ENCODE data around the gene SERINC3. TPM values are rescaled to one million over a fixed set of nuclear protein-coding genes. Genes with fewer than 3 reads are reported as not detected.

SERINC3 gene
- total and polyA plus RNA-seq, 2 donors (not counting 3 experiments of a cell fraction or from before 2014, with no cell fraction given): 83.7 to 177 TPM

DNA sequence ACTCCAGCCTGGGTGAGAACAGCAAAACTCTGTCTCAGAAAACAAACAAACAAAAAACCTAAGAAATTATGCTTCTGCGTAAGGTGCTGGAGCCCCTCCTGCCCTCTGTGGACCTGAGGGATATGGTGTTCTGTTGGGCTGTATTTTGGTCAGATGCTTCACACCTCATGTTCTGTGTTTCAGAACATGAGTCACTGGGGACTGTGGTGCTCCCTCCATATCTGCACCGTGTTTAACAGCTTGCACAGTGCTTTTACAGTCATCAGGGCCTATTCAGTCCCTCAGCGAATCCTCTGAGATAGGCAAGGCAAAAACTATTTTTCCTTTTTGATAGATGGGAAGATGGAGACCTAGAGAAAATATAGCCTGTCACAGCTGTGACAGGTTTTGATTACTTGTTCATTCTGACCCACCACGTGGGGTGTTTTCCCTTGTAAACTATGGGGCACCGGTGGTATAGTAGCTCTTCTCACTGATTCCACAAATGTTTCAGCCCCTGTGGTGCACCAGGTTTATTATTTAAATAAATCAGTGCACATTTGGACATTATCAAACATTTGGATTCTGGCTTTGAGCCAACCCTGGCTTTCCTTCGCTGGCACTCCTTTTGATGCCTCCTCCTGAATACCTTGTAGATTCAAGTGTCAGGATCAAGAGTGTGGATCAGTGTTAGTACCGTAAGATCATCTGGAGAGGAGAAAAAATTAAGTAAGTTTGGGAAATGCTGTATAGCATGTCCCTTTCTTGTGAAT lies 36.6 kb downstream of the SERINC3 start:
- Histone ChIP-seq H3K4me2 (ENCODE audit: insufficient read depth, low read length) (no peak overlapping the region), H3K9me1 (replicated peaks; ENCODE audit: control insufficient read depth, extremely low read depth, insufficient read depth, low read length) (no peaks in the 10 kb centered on the region), H2AFZ (ENCODE audit: low read depth, low read length) (no peak overlapping the region), H3K27ac (ENCODE audit: insufficient read depth, low read depth, low read length) (no peak overlapping the region), H3K4me3 (replicated peaks in 1 of 3; ENCODE audit: insufficient read depth in 1 of 3, low read depth in 1 of 3, low read length in 3 of 3) (no peak overlapping the region), H3K79me2 (ENCODE audit: control insufficient read depth, insufficient read depth, low read length) (no peaks in the 10 kb centered on the region), H3K9ac (replicated peaks; ENCODE audit: extremely low read depth, insufficient read depth, low read length) (no peak overlapping the region), H3K9me3 (replicated peaks; ENCODE audit: control insufficient read depth, insufficient read depth, low read length) (no peaks in the 10 kb centered on the region), H3K4me1 (ENCODE audit: control insufficient read depth, extremely low read depth, insufficient read depth, low read length) (no peaks in the 10 kb centered on the region), H3K36me3 (ENCODE audit: control insufficient read depth in 2 of 2, extremely low read depth in 1 of 2, insufficient read depth in 2 of 2, low read length in 2 of 2) (peaks cover 4 to 13% of the 10 kb centered on the region in 2 experiments), H3K27me3 (ENCODE audit: control insufficient read depth in 2 of 2, insufficient read depth in 2 of 2, low read length in 2 of 2) (no peaks in the 10 kb centered on the region), H4K20me1 (replicated peaks; ENCODE audit: control insufficient read depth, extremely low read depth, insufficient read depth, low read length) (no peaks in the 10 kb centered on the region)
- ChIA-PET CTCF (no interaction called here), POLR2A (no interaction called here)
- DNase-seq (ENCODE audit: low read depth, low spot score): no peak
- TF ChIP-seq, protein P1, sequence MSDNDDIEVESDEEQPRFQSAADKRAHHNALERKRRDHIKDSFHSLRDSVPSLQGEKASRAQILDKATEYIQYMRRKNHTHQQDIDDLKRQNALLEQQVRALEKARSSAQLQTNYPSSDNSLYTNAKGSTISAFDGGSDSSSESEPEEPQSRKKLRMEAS (IDR thresholded peaks at IDR 0.05; ENCODE audit: insufficient read depth, insufficient read length): no peak
- no peak for TF ChIP-seq MYC (IDR thresholded peaks at IDR 0.05; ENCODE audit: low read depth, low read length)
- TF ChIP-seq JUN (IDR thresholded peaks at IDR 0.05; ENCODE audit: borderline replicate concordance, insufficient read depth, insufficient read length, low read depth): no peak
- TF ChIP-seq FOS (IDR thresholded peaks at IDR 0.05; ENCODE audit: borderline replicate concordance, insufficient read depth, low read length): no peak
- no peak for TF ChIP-seq GATA2 (IDR thresholded peaks at IDR 0.05; ENCODE audit: insufficient read depth, insufficient read length, low read depth, low read length)
- no peak for TF ChIP-seq POLR2A (IDR thresholded peaks at IDR 0.05; ENCODE audit: low read depth, low read length)
- TF ChIP-seq, protein P2, sequence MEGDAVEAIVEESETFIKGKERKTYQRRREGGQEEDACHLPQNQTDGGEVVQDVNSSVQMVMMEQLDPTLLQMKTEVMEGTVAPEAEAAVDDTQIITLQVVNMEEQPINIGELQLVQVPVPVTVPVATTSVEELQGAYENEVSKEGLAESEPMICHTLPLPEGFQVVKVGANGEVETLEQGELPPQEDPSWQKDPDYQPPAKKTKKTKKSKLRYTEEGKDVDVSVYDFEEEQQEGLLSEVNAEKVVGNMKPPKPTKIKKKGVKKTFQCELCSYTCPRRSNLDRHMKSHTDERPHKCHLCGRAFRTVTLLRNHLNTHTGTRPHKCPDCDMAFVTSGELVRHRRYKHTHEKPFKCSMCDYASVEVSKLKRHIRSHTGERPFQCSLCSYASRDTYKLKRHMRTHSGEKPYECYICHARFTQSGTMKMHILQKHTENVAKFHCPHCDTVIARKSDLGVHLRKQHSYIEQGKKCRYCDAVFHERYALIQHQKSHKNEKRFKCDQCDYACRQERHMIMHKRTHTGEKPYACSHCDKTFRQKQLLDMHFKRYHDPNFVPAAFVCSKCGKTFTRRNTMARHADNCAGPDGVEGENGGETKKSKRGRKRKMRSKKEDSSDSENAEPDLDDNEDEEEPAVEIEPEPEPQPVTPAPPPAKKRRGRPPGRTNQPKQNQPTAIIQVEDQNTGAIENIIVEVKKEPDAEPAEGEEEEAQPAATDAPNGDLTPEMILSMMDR (IDR thresholded peaks at IDR 0.05; ENCODE audit: extremely low read depth in 1 of 2, insufficient read depth in 1 of 2, low read depth in 1 of 2, low read length in 2 of 2): no peak
- dilution Hi-C loops (cut with MboI; ENCODE audit: extremely low pct_ligation_motif_present, low sequenced_read_pairs): no loop called here
- no TSS peak for BruUV-seq (replicated peaks)
- no peak for FAIRE-seq
- intact Hi-C loops (cut with micrococcal nuclease): no loop called here

All from endothelial cell of umbilical vein (primary cell).